Measurements from ENCODE around the gene RAP1GAP. TPM values are rescaled to one million over a fixed set of nuclear protein-coding genes. Genes with fewer than 3 reads are reported as not detected.
A peak's percentile ranks its signal among the peaks of the same experiment; 100 is the strongest.

RAP1GAP gene
- total RNA-seq, 8 experiments from 2014 or later: 0.31 to 22.8 (median 11.3) TPM

DNA sequence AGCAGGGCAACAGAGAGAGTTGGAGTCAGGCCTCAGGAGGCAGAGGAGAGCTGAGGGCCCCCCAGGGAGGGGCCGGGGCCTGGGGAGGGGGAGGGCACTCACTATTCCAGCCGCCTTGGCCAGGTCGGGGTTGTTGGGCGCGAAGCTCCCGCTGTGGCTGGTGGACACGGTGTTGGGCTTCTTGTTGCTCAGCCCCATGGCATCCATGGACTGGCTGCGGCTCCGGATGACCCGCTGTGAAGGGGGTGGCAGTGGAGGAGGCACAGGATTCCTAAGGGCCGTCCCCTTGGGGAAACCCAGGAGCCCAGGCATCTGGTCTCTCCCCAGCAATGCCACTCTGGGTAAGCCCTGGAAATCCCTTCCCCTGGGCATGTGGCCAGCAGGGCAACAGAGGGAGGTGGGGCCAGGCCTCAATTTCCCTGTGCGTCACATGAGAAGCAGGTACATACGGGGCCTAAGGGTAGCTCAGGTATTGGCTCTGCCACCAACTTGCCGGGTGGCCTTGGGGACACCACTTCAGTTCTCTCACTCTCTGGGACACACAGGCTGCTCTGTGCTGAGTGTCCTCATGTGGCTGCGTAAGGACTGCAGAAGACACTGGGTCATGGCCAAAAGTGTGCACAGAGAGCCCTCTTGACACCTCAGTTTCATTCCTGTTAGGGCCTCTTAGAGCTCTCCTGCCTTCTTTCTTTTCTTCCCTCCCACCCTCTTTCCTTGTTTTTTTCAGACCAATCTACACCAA, 63.0 kb downstream of the RAP1GAP start:
- in situ Hi-C loops (cut with MboI; ENCODE audit: low pct_unique_long_range_greater_than_20kb in 2 of 9, low sequenced_read_pairs in 9 of 9, unreplicated experiment in 9 of 9): no loop called here
- peaks cover 22 to 25% of the 10 kb centered on the region in 2 donors for H3K4me1 ChIP-seq (replicated peaks in 1 of 2)
- ATAC-seq (replicated peaks in 6 of 8): no peak
- 80 to 100% (median 83%) methylated on average over 1 to 8 of the region's 15 CpGs; no CpG with 5 or more reads in 5 of the 10 experiments for WGBS, 10 experiments
- no peak overlapping the region for H3K27ac ChIP-seq
- H3K4me3 ChIP-seq: no peak overlapping the region

DNA sequence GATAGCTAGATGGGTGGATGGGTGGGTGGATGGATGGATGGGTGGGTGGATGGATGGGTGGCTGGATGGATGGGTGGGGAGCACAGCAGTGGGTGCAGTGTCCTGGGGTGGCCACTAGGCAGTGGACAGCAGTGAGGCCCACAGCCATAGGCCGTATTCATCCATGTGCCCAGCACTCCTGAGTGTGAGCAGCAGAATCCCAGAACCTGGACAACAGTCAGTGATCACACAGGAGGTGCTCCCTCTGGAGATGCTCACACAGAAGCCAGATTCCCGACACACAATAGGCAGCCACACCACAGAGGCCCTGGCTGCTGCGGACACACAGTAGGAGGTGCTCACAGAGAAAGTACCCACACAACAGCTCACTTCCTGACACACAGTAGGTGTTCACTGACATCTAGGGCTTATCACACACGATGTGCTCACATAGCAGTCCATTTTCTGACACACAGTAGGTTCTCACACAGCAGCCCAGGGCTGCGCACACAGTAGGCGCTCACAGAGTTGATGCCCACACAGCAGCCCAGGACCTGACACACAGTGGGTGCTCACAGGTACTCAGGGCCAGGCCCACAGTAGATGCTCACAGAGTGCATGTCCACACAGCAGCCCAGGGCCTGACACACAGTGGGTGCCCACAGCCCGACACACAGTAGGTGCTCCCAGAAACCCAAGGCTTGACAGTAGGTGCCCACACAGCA, 64.0 kb downstream of the RAP1GAP start:
- WGBS, 10 experiments: 75 to 100% (median 90%) methylated on average over 1 to 5 of the region's 7 CpGs; no CpG with 5 or more reads in 5 of the 10 experiments
- in situ Hi-C loops (cut with MboI; ENCODE audit: low pct_unique_long_range_greater_than_20kb in 2 of 9, low sequenced_read_pairs in 9 of 9, unreplicated experiment in 9 of 9): no loop called here
- Histone ChIP-seq H3K4me3 (no peak overlapping the region), H3K4me1 (replicated peaks in 1 of 2) (peaks cover 22 to 25% of the 10 kb centered on the region in 2 donors), H3K27ac (no peak overlapping the region)
- ATAC-seq (replicated peaks in 6 of 8): no peak

DNA sequence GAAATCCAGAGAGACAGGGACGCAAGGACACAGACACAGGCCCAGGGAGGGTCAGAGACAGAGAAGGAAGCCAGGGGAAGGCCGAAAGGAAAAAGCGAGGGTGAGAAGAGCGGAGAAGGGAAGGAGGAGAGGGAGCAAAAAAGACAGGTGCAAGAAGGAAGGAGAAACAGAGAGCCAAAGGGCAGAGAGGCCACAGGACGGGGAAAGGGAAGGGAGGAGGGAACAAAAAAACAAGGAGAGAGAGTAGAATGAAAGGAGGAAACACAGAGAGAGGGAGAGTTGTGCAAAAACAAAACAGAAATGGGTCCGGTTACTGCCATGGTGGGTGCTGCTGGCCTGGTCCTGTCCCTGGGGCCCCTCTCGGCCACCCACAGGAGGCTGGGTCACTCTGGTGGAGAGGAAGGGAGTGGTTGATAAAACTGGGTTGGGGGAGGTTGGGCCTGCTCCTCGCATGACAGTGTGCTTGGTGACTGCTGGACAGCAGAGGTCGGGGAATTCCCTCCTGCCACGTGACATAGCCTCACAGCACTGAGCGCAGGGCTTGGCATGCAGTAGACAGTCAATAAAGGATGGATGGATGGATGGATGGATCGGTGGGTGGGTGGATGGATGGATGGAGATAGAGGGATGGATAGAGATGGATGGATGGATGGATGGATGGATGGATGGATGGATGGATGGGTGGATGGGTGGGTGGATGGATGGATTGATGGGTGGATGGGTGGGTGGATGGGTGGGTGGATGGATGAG, 64.8 kb downstream of the RAP1GAP start:
- in situ Hi-C loops (cut with MboI; ENCODE audit: low pct_unique_long_range_greater_than_20kb in 2 of 9, low sequenced_read_pairs in 9 of 9, unreplicated experiment in 9 of 9): no loop called here
- Histone ChIP-seq H3K4me3 (no peak overlapping the region), H3K4me1 (replicated peaks in 1 of 2) (peaks cover 22 to 25% of the 10 kb centered on the region in 2 donors), H3K27ac (no peak overlapping the region)
- WGBS, 10 experiments: 67 to 95% (median 79%) methylated on average over 6 to 7 of the region's 12 CpGs; no CpG with 5 or more reads in 1 of the 10 experiments
- peak in 3 of 8 experiments; percentile 4 to 20 (median 11) for ATAC-seq (replicated peaks in 6 of 8)

DNA sequence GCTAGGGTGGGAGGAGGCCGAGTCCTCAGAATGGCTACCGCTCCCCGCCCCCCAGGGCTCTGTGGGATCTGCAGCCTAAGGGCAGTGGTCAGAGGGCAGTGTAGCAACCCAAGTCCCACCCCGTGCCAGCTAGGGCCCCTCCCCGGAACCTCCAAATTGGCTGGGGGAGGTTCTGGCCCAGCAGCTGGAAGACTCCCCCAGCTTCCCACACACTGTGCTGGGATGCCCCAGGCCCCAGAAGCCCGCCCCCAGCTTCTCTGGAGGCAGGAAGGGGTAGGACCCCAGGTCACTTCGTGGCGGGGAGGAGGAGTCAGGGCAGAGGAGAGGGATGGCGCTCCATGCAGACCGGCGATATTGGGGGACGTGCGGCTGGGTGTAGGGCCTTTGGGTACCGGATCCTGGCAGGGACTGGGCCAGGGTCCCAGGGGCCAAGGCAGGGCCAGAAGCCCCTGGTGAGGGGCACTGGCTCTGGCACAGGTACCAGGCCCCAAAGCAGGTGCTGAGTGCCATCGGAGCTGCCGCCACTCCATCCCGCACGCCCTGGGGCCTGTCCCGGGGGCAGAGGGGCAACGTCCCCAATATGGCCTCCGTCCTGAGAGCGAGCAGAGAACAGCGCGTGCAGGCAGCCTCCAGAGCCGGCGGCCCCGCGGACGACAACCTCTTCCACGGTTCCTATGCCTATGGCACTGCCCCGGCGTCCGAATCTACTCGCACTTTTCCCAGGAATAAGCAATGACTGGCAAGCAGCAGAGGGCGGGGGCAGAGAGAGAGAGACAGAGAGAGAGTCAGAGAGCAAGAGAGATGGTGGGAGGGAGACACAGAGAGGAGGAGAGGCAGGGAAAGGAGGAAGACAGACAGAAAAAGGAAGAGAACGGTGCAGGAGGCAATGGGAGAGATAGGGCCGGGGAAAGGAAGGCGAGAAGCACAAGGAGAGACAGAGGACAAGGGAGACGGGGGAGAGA, 65.7 kb downstream of the RAP1GAP start:
- Histone ChIP-seq H3K27ac (no peak overlapping the region), H3K4me3 (no peak overlapping the region), H3K4me1 (replicated peaks in 1 of 2) (peaks cover 18 to 21% of the 10 kb centered on the region in 2 donors)
- no peak for ATAC-seq (replicated peaks in 6 of 8)
- in situ Hi-C loops (cut with MboI; ENCODE audit: low pct_unique_long_range_greater_than_20kb in 2 of 9, low sequenced_read_pairs in 9 of 9, unreplicated experiment in 9 of 9): no loop called here
- WGBS, 10 experiments: 60 to 100% (median 79%) methylated on average over 1 to 25 of the region's 39 CpGs; no CpG with 5 or more reads in 1 of the 10 experiments

DNA sequence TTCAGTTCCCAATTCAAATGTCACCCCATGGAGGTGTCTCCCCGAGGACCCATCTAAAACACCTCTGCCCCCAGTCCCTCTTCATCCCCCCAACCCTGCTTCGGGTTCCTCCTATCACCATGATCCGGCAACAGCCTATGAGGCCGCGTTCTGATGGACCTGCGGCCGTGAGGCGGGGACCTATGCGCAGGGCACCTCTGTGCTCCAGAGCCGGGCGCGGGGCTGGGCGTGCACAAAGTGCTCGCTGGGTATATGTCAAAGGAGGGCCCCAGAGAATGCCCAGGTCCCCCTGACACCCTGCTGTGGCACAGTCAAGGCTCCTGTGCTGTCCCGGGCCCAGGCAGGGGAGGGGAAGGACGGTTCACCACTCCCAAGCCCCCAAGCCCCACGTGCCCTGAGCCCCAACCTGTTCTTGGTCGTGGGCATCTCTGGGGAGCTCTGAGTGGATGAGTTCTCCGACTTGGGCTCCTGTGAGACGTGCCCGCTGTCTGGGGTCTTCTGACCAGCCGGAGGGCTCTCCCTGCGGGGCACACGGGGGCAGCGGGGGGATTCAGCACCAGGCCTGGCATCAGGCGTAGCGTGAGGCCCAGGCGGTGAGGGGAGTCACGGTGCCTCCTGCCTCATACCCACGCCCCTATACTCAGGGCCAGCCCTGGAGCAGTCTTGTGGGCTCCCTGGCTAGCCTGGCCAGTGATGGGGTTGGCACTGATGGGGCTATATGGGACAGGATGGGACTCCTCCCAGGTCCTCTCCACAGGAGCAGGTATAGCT, 67.7 kb downstream of the RAP1GAP start:
- WGBS, 10 experiments: 0 to 100% (median 98%) methylated on average over 1 to 9 of the region's 30 CpGs; no CpG with 5 or more reads in 7 of the 10 experiments
- H3K27ac ChIP-seq: no peak overlapping the region
- no peak for ATAC-seq (replicated peaks in 6 of 8)
- peaks cover 5 to 14% of the 10 kb centered on the region in 2 donors for H3K4me1 ChIP-seq (replicated peaks in 1 of 2)
- in situ Hi-C loops (cut with MboI; ENCODE audit: low pct_unique_long_range_greater_than_20kb in 2 of 9, low sequenced_read_pairs in 9 of 9, unreplicated experiment in 9 of 9): no loop called here
- no peak overlapping the region for H3K4me3 ChIP-seq

DNA sequence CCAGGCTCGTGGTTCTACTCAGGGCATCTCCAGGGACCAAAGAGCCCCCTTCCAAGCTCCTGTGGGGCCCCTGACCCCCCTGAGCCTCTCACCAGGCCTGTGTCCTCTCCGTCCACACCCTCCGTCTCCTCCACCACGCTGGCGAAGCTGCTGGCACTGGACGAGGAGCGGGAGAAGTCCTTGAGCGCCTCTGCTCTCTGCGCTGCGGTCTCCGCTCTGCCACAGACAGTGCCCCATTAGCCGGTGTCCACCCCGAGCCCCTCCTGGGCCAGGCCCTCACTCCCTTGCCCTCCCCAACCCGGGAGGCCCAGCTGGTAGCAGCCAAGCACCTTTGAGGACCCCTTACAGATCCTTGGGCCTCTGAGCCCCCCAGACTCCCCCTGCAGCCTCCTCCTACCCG, 69.8 kb downstream of the RAP1GAP start:
- no peak for ATAC-seq (replicated peaks in 6 of 8)
- H3K4me3 ChIP-seq: no peak overlapping the region
- no peak overlapping the region for H3K27ac ChIP-seq
- H3K4me1 ChIP-seq (replicated peaks in 1 of 2): peaks cover 4 to 11% of the 10 kb centered on the region in 2 donors
- in situ Hi-C loops (cut with MboI; ENCODE audit: low pct_unique_long_range_greater_than_20kb in 2 of 9, low sequenced_read_pairs in 9 of 9, unreplicated experiment in 9 of 9): no loop called here
- WGBS, 10 experiments: 60 to 84% (median 71%) methylated on average over 1 to 7 of the region's 15 CpGs; no CpG with 5 or more reads in 7 of the 10 experiments

DNA sequence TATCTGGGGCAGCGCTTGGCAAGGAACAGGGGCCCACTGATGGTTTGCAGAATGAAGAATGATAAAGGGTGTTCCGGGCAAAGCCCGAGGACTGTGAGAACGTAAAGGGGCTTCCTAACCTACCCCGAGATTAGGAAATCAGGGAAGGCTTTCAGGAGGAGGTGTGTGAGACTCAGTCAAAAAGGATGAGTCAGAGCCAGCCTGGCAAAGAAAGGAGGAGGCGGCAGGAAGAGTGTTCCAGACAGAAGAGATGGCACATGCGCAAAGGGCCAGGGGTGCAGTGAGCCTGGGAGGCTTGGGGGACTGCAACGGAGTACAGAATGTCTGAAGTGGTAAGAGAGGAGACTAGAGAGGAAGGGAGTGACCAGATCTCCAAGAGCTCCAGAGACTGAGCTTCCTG, 70.3 kb downstream of the RAP1GAP start:
- Histone ChIP-seq H3K4me1 (replicated peaks in 1 of 2) (peaks cover 0 to 6% of the 10 kb centered on the region in 2 donors), H3K27ac (no peak overlapping the region), H3K4me3 (no peak overlapping the region)
- 37 to 100% (median 78%) methylated on average over 1 to 8 of the region's 8 CpGs; no CpG with 5 or more reads in 4 of the 10 experiments for WGBS, 10 experiments
- no peak for ATAC-seq (replicated peaks in 6 of 8)
- in situ Hi-C loops (cut with MboI; ENCODE audit: low pct_unique_long_range_greater_than_20kb in 2 of 9, low sequenced_read_pairs in 9 of 9, unreplicated experiment in 9 of 9): no loop called here

DNA sequence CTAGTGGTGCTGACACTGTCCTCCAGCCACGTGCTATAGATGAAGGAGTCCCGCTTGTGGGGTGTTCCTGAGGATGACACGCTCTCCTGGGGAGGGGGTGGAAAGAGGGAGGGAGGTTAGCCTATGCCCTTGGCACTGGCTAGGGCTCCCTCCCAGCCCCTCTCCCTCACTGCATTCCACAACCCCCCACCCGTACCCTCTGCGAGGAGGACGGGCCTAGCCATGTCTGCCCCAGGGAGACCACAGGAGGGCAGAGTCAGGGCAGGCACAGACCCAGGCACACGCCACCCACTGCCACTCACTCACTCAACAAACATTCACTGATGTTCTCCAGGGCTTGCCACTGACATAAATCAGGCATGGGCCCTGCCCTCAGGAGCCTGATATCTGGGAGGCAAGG, 70.7 kb downstream of the RAP1GAP start:
- in situ Hi-C loops (cut with MboI; ENCODE audit: low pct_unique_long_range_greater_than_20kb in 2 of 9, low sequenced_read_pairs in 9 of 9, unreplicated experiment in 9 of 9): no loop called here
- H3K27ac ChIP-seq: no peak overlapping the region
- WGBS, 10 experiments: 90 to 100% methylated on average over 1 to 4 of the region's 7 CpGs; no CpG with 5 or more reads in 8 of the 10 experiments
- peaks cover 0 to 6% of the 10 kb centered on the region in 2 donors for H3K4me1 ChIP-seq (replicated peaks in 1 of 2)
- no peak overlapping the region for H3K4me3 ChIP-seq
- peak in 3 of 8 experiments; percentile 2 for ATAC-seq (replicated peaks in 6 of 8)

DNA sequence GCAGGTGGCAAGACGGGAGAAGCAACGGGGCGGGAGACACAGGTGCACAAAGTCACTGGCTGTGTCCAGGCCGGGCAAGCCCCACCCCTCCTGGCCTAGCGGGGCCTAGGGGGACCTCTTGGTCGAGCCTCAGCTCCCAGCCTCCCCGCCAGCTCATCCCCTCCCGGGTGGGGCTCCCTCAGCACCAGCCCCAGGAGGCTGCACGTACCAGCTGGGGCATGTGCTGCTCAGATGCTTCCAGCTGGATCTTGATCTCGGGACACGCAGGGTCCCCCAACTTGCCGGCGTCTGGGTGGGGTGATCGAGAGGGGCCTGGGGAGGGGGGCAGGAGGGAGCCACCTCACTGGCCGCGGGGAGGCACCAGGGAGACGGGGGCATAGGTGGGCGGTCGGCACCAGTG, 71.4 kb downstream of the RAP1GAP start:
- in situ Hi-C loops (cut with MboI; ENCODE audit: low pct_unique_long_range_greater_than_20kb in 2 of 9, low sequenced_read_pairs in 9 of 9, unreplicated experiment in 9 of 9): no loop called here
- no peak overlapping the region for H3K4me3 ChIP-seq
- no peak overlapping the region for H3K27ac ChIP-seq
- peak in 5 of 8 experiments; percentile 9 to 56 (median 35) for ATAC-seq (replicated peaks in 6 of 8)
- peaks cover 0 to 6% of the 10 kb centered on the region in 2 donors for H3K4me1 ChIP-seq (replicated peaks in 1 of 2)
- 70 to 93% methylated on average over 3 to 8 of the region's 19 CpGs; no CpG with 5 or more reads in 8 of the 10 experiments for WGBS, 10 experiments

DNA sequence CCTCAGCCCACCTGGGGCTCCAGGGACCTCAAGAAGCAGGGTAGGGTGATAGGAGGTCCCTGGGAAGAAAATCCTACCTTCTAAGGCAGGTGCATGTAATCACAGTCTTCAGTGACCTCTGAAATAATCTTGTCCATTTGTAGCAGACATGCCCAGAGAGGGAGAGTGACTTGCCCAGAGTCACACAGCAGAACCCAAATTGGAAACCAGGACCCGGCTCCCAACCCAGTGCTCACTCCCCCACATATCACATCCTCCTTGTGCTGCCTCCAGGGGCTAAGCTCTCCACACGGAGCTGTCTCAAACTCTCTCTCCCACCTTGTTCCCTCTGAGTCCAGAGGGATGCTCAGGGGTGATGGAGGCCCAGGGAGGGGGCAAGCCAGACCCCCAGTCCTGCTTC, 72.5 kb downstream of the RAP1GAP start:
- no peak for ATAC-seq (replicated peaks in 6 of 8)

DNA sequence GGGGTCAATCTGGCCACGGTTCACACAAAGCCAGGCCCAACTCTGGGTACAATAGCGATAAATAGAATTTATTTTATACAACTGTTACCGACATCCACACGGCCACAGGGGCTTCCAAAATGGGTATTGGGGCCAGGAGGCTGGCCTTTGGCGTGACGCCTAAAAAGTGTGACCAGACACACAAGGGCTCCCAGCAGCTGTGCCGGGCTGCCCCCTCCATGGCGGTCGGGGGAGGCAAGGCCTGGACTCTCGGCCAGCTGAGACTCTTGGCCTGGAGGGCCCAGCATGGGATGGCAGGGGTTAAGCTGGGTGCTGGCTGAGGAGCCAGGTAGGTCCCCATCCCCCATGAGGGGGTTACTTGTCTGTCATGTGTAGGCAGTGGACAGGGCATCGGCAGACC, 73.0 kb downstream of the RAP1GAP start:
- WGBS, 10 experiments: 60 to 100% (median 86%) methylated on average over 1 to 9 of the region's 11 CpGs; no CpG with 5 or more reads in 5 of the 10 experiments
- Histone ChIP-seq H3K27ac (no peak overlapping the region), H3K4me3 (no peak overlapping the region), H3K4me1 (replicated peaks in 1 of 2) (peaks cover under 1 to 7% of the 10 kb centered on the region in 2 donors)
- ATAC-seq (replicated peaks in 6 of 8): no peak
- in situ Hi-C loops (cut with MboI; ENCODE audit: low pct_unique_long_range_greater_than_20kb in 2 of 9, low sequenced_read_pairs in 9 of 9, unreplicated experiment in 9 of 9): no loop called here

More for the DNA sequence above, 72.5 kb downstream of the RAP1GAP start:
- in situ Hi-C loops (cut with MboI; ENCODE audit: low pct_unique_long_range_greater_than_20kb in 2 of 9, low sequenced_read_pairs in 9 of 9, unreplicated experiment in 9 of 9): no loop called here
- H3K4me3 ChIP-seq: no peak overlapping the region
- H3K4me1 ChIP-seq (replicated peaks in 1 of 2): peaks cover 0 to 6% of the 10 kb centered on the region in 2 donors
- H3K27ac ChIP-seq: no peak overlapping the region
- 67 to 100% (median 100%) methylated on average over 1 to 2 of the region's 2 CpGs; no CpG with 5 or more reads in 5 of the 10 experiments for WGBS, 10 experiments
